ENCODE data around the gene FZD7.

DNA sequence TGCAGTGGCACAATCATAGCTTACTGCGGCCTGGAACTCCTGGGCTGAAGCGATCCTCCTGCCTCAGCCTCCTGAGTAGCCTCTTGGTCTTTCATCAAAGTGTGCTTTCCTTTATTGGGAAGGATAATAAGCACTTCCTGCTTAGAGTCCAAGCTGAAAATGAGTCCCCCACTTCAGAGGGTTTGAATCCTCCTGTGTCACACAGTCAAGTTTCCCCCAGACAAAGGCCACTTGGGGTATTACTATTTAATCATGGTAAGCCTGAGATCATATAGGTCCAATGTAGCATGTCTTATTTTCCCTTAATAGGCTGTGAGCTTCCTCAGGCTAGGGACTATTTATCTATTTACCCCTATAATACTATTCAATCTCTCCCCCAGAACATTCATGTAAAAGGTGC is 28.0 kb downstream of the FZD7 start:
- TF ChIP-seq, protein P1, sequence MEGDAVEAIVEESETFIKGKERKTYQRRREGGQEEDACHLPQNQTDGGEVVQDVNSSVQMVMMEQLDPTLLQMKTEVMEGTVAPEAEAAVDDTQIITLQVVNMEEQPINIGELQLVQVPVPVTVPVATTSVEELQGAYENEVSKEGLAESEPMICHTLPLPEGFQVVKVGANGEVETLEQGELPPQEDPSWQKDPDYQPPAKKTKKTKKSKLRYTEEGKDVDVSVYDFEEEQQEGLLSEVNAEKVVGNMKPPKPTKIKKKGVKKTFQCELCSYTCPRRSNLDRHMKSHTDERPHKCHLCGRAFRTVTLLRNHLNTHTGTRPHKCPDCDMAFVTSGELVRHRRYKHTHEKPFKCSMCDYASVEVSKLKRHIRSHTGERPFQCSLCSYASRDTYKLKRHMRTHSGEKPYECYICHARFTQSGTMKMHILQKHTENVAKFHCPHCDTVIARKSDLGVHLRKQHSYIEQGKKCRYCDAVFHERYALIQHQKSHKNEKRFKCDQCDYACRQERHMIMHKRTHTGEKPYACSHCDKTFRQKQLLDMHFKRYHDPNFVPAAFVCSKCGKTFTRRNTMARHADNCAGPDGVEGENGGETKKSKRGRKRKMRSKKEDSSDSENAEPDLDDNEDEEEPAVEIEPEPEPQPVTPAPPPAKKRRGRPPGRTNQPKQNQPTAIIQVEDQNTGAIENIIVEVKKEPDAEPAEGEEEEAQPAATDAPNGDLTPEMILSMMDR (IDR thresholded peaks at IDR 0.05; ENCODE audit: poor library complexity), result no peak
- TF ChIP-seq EZH2 (IDR thresholded peaks at IDR 0.05; ENCODE audit: borderline replicate concordance), result no peak
- no peak for TF ChIP-seq EZH2phosphoT487 (IDR thresholded peaks at IDR 0.05; ENCODE audit: low read depth, severe bottlenecking, unreplicated experiment)
